HAP-1 (cell line): Measurements from ENCODE around the gene MAPK8IP1.
"Not testable (repeated sequence)": the region's sequence is repeated elsewhere in the genome, so short reads cannot be mapped to it uniquely, and the experiment has no call there.

Experiments used
- DNase-seq, 2 experiments: peaks; one replicate each; pipeline ENCODE4 v3.0.0-alpha.2; 2016 to 2020; ENCODE audit warnings: low spot score in 2 of 2
- H3K27me3 ChIP-seq: fragments of 250-450 bp; sonication (Bioruptor Pico); 2 replicates; pipeline ENCODE4 v1.5.1; 2020; ENCODE audit warnings: low read depth, mild to moderate bottlenecking, moderate library complexity
- H3K36me3 ChIP-seq: fragments of 250-450 bp; sonication (Bioruptor Pico); replicated peaks from 2 replicates; pipeline ENCODE4 v1.5.1; 2020; ENCODE audit warnings: mild to moderate bottlenecking
- H3K4me1 ChIP-seq: fragments of 250-450 bp; sonication (Bioruptor Pico); 2 replicates; pipeline ENCODE4 v1.5.1; 2020; ENCODE audit warnings: mild to moderate bottlenecking
- H3K4me3 ChIP-seq: fragments of 250-450 bp; sonication (Bioruptor Pico); 2 replicates; pipeline ENCODE4 v1.5.1; 2020; ENCODE audit warnings: mild to moderate bottlenecking, moderate library complexity
- H3K9me3 ChIP-seq: fragments of 250-450 bp; sonication (Bioruptor Pico); 2 replicates; pipeline ENCODE4 v1.5.1; 2020; ENCODE audit warnings: mild to moderate bottlenecking, moderate library complexity
- in situ Hi-C: fragments of 300-500 bp; cut with MboI; formaldehyde crosslinking; loops from 3 replicates; pipeline ENCODE4 v1.14.3; 2020; ENCODE audit warnings: low sequenced_read_pairs, inconsistent platforms, mixed read lengths

MAPK8IP1 gene

DNA sequence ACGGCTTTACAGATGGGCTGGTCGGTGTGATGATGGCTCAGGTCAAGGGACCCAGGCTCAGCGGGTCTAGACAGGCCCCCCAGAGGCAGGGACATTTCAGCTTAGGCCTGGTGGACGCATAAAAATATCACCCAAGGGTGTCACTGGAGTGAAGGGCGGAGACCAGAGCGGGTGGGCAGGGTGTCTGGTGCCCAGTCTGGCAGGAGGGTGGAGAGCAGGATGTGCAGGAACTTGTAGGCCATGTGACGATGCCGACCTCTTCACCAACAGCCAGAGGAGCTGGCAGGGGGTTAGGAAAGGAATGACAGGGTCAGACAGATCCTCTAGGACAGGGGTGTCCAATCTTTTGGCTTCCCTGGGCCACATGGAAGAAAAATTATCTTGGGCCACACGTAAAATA lies 4.5 kb downstream of the MAPK8IP1 start:
- no peaks in the 10 kb centered on the region for H3K27me3 ChIP-seq
- no peaks in the 10 kb centered on the region for H3K36me3 ChIP-seq
- no peaks in the 10 kb centered on the region; the same call in 1 of the 2 replicates for H3K4me1 ChIP-seq
- no peak for DNase-seq
- no peaks in the 10 kb centered on the region for H3K9me3 ChIP-seq
- no peak overlapping the region for H3K4me3 ChIP-seq
- in situ Hi-C loops = no loop called here

- no peaks in the 10 kb centered on the region for H3K4me1 ChIP-seq
- DNase-seq = no peak
- in situ Hi-C loops = no loop called here
- no peaks in the 10 kb centered on the region for H3K9me3 ChIP-seq
- H3K36me3 ChIP-seq = no peaks in the 10 kb centered on the region
- H3K27me3 ChIP-seq = no peaks in the 10 kb centered on the region
- no peak overlapping the region for H3K4me3 ChIP-seq
Measured at GRCh38 chr11:45890886-45891550, 5.6 kb downstream of the MAPK8IP1 start.

DNA sequence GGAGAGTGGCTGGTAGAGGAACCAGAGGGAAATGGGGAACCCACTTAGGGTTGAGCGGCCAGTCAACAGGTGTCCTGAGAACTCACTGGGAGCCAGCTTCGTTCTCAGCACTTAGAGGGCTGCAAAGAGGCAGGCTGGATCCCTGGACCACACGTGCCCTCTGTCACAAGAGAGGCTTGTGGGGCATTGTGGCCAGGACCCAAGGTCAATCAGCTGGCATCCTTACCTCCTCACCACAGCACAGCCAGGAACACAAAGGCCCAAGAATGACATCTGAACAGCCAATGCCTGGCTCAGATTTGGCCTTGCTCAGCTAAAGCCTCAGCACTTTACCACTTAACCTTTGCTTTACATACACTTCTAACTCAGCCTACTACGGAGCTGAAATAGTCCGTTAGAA lies 7.4 kb downstream of the MAPK8IP1 start:
- H3K27me3 ChIP-seq = no peaks in the 10 kb centered on the region
- no peak overlapping the region for H3K4me3 ChIP-seq
- in situ Hi-C loops = no loop called here
- no peaks in the 10 kb centered on the region for H3K4me1 ChIP-seq
- H3K36me3 ChIP-seq = no peaks in the 10 kb centered on the region
- DNase-seq = no peak
- H3K9me3 ChIP-seq = no peaks in the 10 kb centered on the region

GRCh38 chr11:45894555-45895247 lies 9.2 kb downstream of the MAPK8IP1 start:
- peaks cover 6% of the 10 kb centered on the region for H3K4me1 ChIP-seq
- no peaks in the 10 kb centered on the region for H3K27me3 ChIP-seq
- no peaks in the 10 kb centered on the region for H3K9me3 ChIP-seq
- in situ Hi-C loops = no loop called here
- H3K36me3 ChIP-seq = no peaks in the 10 kb centered on the region
- no peak for DNase-seq
- H3K4me3 ChIP-seq = no peak overlapping the region

DNA sequence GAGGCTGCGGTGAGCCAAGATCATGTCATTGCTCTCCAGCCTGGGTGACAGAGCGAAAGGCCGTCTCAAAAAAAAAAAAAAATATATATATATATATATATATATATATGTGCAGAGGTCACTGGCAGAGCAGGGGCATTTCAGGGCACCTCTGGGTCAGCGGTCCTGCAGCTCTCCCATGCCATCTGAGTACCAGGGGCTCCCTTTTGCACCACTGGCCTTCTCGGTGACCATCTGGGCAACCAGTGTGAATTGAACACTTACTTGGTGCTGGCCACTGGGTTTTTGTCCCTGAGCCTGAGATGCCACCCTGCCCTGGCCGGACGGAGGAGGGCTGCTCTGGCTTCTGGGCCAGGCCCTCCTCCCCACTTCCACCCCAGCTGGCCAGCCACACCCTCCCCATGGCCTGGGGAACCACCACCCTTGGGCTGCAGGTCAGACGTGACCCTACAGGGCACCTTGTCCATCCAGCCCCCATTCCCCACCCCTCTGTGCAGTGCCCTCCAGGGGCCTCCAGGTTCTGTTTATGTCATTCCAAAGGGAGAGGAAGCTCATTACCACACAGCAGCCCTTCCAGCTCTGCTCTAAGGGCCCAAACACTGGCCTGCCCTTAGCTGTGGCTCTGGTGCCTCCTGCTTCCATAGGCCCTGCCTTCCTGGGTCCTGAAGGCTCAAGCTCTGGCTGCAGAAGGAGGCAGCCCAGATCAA lies 10.3 kb downstream of the MAPK8IP1 start:
- DNase-seq = no peak
- no peaks in the 10 kb centered on the region for H3K9me3 ChIP-seq
- no peak overlapping the region for H3K4me3 ChIP-seq
- in situ Hi-C loops = no loop called here
- no peaks in the 10 kb centered on the region for H3K27me3 ChIP-seq
- H3K36me3 ChIP-seq = no peaks in the 10 kb centered on the region
- H3K4me1 ChIP-seq = peaks cover 6% of the 10 kb centered on the region

GRCh38 chr11:45896422-45896984 lies 11.1 kb downstream of the MAPK8IP1 start:
- in situ Hi-C loops = no loop called here

GRCh38 chr11:45897556-45897955 lies 12.1 kb downstream of the MAPK8IP1 start:
- H3K4me3 ChIP-seq = no peak overlapping the region
- in situ Hi-C loops = no loop called here
- peaks cover 6% of the 10 kb centered on the region for H3K4me1 ChIP-seq
- H3K9me3 ChIP-seq = no peaks in the 10 kb centered on the region
- no peaks in the 10 kb centered on the region for H3K27me3 ChIP-seq
- no peak for DNase-seq
- no peaks in the 10 kb centered on the region for H3K36me3 ChIP-seq

More at GRCh38 chr11:45896422-45896984, 11.1 kb downstream of the MAPK8IP1 start:
- H3K36me3 ChIP-seq = no peaks in the 10 kb centered on the region
- no peaks in the 10 kb centered on the region for H3K27me3 ChIP-seq
- peak in 1 of 2 experiments; percentile 36 for DNase-seq
- peaks cover 6% of the 10 kb centered on the region for H3K4me1 ChIP-seq
- H3K9me3 ChIP-seq = no peaks in the 10 kb centered on the region
- no peak overlapping the region for H3K4me3 ChIP-seq

GRCh38 chr11:45899086-45899447 lies 13.6 kb downstream of the MAPK8IP1 start:
- in situ Hi-C loops = no loop called here
- Histone ChIP-seq H3K4me1 (peaks cover 6% of the 10 kb centered on the region), H3K27me3 (no peaks in the 10 kb centered on the region), H3K36me3 (no peaks in the 10 kb centered on the region; the same call in 1 of the 2 replicates), H3K4me3 (peak overlapping the region; percentile 48), H3K9me3 (no peaks in the 10 kb centered on the region)
- DNase-seq = no peak

DNA sequence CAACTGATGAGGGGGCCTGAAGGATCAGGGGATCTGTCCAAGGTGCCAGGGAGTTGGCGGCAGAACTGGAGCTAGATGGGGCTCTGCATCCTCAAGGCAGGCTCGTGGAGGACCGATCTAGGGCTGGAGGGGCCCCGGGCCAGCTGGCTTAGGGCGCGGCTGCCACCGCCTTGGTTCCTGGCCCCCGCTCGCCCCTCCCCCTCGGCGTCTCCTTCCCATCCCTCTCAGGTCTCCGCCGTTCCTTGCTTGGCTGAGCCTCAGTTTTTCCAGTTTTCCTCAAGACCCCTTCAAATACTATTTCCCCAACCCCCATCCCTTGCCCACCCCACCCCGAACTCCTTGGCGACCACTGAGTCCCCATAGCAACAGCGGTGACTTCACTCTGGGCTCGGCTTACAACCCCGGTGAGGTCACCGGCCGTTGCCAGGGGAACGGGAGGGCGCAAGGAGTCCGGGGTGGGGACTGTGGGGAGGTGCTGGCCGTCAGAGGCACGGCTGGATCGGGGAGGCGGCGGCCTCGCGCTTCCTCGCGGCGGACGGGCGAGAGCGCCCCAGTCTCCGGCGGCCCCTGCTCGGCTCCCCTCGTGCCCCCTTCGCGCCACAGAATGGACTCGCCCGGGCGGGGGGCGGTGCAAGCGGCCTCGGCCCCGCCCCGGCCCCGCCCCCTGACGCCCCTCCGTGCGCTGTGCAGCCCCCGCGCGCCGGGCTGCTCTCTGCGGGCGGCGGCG lies 14.2 kb downstream of the MAPK8IP1 start:
- DNase-seq = peak; percentile 80 to 91
- H3K36me3 ChIP-seq = no peaks in the 10 kb centered on the region; the same call in 1 of the 2 replicates
- H3K4me3 ChIP-seq = peak overlapping the region; percentile 48
- peaks cover 6% of the 10 kb centered on the region for H3K4me1 ChIP-seq
- in situ Hi-C loops = loop anchor here (10.0 kb wide), 1 partner anchor 65 kb away; no protein-coding TSS in a partner anchor
- H3K9me3 ChIP-seq = no peaks in the 10 kb centered on the region
- no peaks in the 10 kb centered on the region for H3K27me3 ChIP-seq

- in situ Hi-C loops = loop anchor here (10.0 kb wide), 1 partner anchor 65 kb away; no protein-coding TSS in a partner anchor
- H3K27me3 ChIP-seq = not testable (repeated sequence)
Measured at GRCh38 chr11:45900175-45900800, 14.8 kb downstream of the MAPK8IP1 start.

GRCh38 chr11:45900916-45901617 lies 15.6 kb downstream of the MAPK8IP1 start:
- H3K27me3 ChIP-seq = no peaks in the 10 kb centered on the region
- in situ Hi-C loops = loop anchor here (10.0 kb wide), 1 partner anchor 64 kb away; no protein-coding TSS in a partner anchor
- H3K4me1 ChIP-seq = peaks cover 6% of the 10 kb centered on the region
- H3K36me3 ChIP-seq = no peaks in the 10 kb centered on the region; the same call in 1 of the 2 replicates
- DNase-seq = peak in 1 of 2 experiments; percentile 50
- H3K9me3 ChIP-seq = no peaks in the 10 kb centered on the region
- peak overlapping the region; percentile 48 for H3K4me3 ChIP-seq

More at GRCh38 chr11:45900175-45900800, 14.8 kb downstream of the MAPK8IP1 start:
- not testable (repeated sequence) for H3K36me3 ChIP-seq, H3K9me3 ChIP-seq, H3K4me1 ChIP-seq
- peak overlapping the region; percentile 48 for H3K4me3 ChIP-seq
- DNase-seq = peak in 1 of 2 experiments; percentile 33

DNA sequence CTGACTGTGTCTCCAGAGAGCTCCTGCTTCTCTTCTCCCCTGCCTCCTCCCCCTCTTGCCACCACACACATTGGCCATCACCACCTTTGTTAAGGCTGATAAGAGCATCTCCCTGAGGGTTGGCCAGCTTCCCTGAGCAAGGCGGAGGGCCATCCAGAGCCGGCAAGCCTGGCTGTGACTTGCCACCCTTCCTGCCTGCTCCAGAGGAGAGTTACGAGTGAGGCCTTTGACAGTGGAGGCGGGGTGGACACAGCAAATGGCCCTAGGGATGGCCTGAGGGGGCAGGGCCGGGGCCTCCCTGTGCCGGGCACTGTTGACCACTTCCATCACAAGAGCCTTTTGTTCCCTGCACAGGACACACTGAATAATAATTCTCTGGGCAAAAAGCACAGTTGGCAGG lies 16.2 kb downstream of the MAPK8IP1 start:
- Histone ChIP-seq H3K36me3 (no peaks in the 10 kb centered on the region; the same call in 1 of the 2 replicates), H3K4me3 (no peak overlapping the region), H3K4me1 (peaks cover 6% of the 10 kb centered on the region), H3K27me3 (no peaks in the 10 kb centered on the region), H3K9me3 (no peaks in the 10 kb centered on the region)
- in situ Hi-C loops = loop anchor here (10.0 kb wide), 1 partner anchor 63 kb away; no protein-coding TSS in a partner anchor
- DNase-seq = no peak
